Measurements from ENCODE around the gene SIRT6.
"Not testable (repeated sequence)": the region's sequence is repeated elsewhere in the genome, so short reads cannot be mapped to it uniquely, and the experiment has no call there.

Gene SIRT6

GRCh38 chr19:4173479-4174212 is 8.7 kb downstream of the SIRT6 start:
- DNase-seq: no peak

GRCh38 chr19:4172861-4173473 is 9.4 kb downstream of the SIRT6 start:
- DNase-seq: peak; percentile 26

- no peak for DNase-seq
Observed at GRCh38 chr19:4171676-4172075, 10.7 kb downstream of the SIRT6 start.

GRCh38 chr19:4164262-4164661 is 18.1 kb downstream of the SIRT6 start:
- DNase-seq: no peak

GRCh38 chr19:4161415-4162077 is 20.8 kb downstream of the SIRT6 start:
- no peak for DNase-seq

GRCh38 chr19:4157971-4158370 is 24.4 kb downstream of the SIRT6 start:
- not testable (repeated sequence) for DNase-seq

GRCh38 chr19:4157164-4157563 is 25.2 kb downstream of the SIRT6 start:
- no peak for DNase-seq

- DNase-seq: no peak
Observed at GRCh38 chr19:4154571-4155312, 27.6 kb downstream of the SIRT6 start.

- no peak for DNase-seq
Observed at GRCh38 chr19:4152241-4152998, 29.9 kb downstream of the SIRT6 start.

- DNase-seq: no peak
Observed at GRCh38 chr19:4151623-4152022, 30.7 kb downstream of the SIRT6 start.

- DNase-seq: peak; percentile 77
Observed at GRCh38 chr19:4149518-4150288, 32.7 kb downstream of the SIRT6 start.

- DNase-seq: peak; percentile 71
Observed at GRCh38 chr19:4144666-4145249, 37.6 kb downstream of the SIRT6 start.

GRCh38 chr19:4142916-4143315 is 39.4 kb downstream of the SIRT6 start:
- not testable (repeated sequence) for DNase-seq

- DNase-seq: peak; percentile 44
Observed at GRCh38 chr19:4140237-4140711, 42.1 kb downstream of the SIRT6 start.

- DNase-seq: peak; percentile 47
Observed at GRCh38 chr19:4139614-4140236, 42.6 kb downstream of the SIRT6 start.

- no peak for DNase-seq
Observed at GRCh38 chr19:4138445-4138844, 43.9 kb downstream of the SIRT6 start.

- DNase-seq: no peak
Observed at GRCh38 chr19:4136680-4137088, 45.7 kb downstream of the SIRT6 start.

GRCh38 chr19:4135386-4135785 is 47.0 kb downstream of the SIRT6 start:
- DNase-seq: not testable (repeated sequence)

GRCh38 chr19:4134351-4134750 is 48.0 kb downstream of the SIRT6 start:
- peak; percentile 13 for DNase-seq

- peak; percentile 3 for DNase-seq
Observed at GRCh38 chr19:4130744-4131438, 51.5 kb downstream of the SIRT6 start.

Measured in NCI-H226 (cell line).